Muscle layer of duodenum (tissue), 2 donors: Measurements from ENCODE around the gene GARNL3.

Source experiments
- H3K27ac ChIP-seq: one replicate; pipeline ENCODE4 v1.7.0; 2013; ENCODE audit warnings: mild to moderate bottlenecking, low read length
- H3K27me3 ChIP-seq: one replicate; pipeline ENCODE4 v1.7.0; 2013; ENCODE audit warnings: low read depth, mild to moderate bottlenecking, control low read depth, low read length
- H3K36me3 ChIP-seq, 2 donors: one replicate each; pipeline ENCODE4 v1.7.0; 2013; ENCODE audit warnings: low read length in 2 of 2, control low read depth in 1 of 2, mild to moderate bottlenecking in 1 of 2; ENCODE audit not compliant: insufficient read depth in 2 of 2, control insufficient read depth in 1 of 2
- H3K4me1 ChIP-seq, 2 donors: one replicate each; pipeline ENCODE4 v1.7.0; 2013; ENCODE audit warnings: low read length in 2 of 2, mild to moderate bottlenecking in 2 of 2, control low read depth in 1 of 2, moderate library complexity in 1 of 2; ENCODE audit not compliant: insufficient read depth in 2 of 2, control insufficient read depth in 1 of 2
- H3K4me3 ChIP-seq, 2 donors: one replicate each; pipeline ENCODE4 v1.7.0; 2013; ENCODE audit warnings: low read length in 2 of 2, low read depth in 1 of 2, mild to moderate bottlenecking in 1 of 2
- H3K9me3 ChIP-seq, 2 donors: one replicate each; pipeline ENCODE4 v1.7.0; 2013; ENCODE audit warnings: low read length in 2 of 2, control low read depth in 1 of 2, mild to moderate bottlenecking in 1 of 2; ENCODE audit not compliant: control insufficient read depth in 1 of 2
- donor health status: healthy.

Gene GARNL3

GRCh38 chr9:127280880-127281660, 16.5 kb downstream of the GARNL3 start:
- Histone ChIP-seq H3K4me1 (peaks cover 4 to 23% of the 10 kb centered on the region in 2 donors), H3K9me3 (no peaks in the 10 kb centered on the region), H3K36me3 (no peaks in the 10 kb centered on the region), H3K27me3 (no peaks in the 10 kb centered on the region), H3K4me3 (no peak overlapping the region), H3K27ac (no peak overlapping the region)

DNA sequence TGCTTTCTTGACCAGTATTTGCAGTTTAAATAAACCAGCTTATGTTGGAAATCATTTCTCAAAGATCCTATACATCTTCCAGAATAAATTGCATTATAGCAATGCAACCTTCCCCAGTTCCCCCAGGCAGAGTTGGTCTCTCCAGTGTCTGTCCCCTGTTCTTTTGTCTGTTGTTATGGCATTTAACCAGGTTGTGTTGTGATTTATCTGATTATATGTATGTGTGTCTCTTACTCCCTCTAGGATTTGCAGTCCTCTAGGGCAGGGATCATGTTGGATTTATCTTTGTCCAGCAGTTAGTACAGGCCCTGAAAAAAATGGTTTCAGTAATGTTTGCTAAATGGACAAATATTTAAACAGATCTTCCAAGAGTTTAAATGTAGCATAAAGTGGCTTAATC, 17.3 kb downstream of the GARNL3 start:
- no peaks in the 10 kb centered on the region for H3K36me3 ChIP-seq
- H3K27ac ChIP-seq: no peak overlapping the region
- no peaks in the 10 kb centered on the region for H3K9me3 ChIP-seq

GRCh38 chr9:127282611-127283010, 18.0 kb downstream of the GARNL3 start:
- peaks cover 0 to 21% of the 10 kb centered on the region in 2 donors for H3K4me1 ChIP-seq
- no peaks in the 10 kb centered on the region for H3K36me3 ChIP-seq
- no peaks in the 10 kb centered on the region for H3K27me3 ChIP-seq
- no peak overlapping the region for H3K27ac ChIP-seq
- no peak overlapping the region for H3K4me3 ChIP-seq
- no peaks in the 10 kb centered on the region for H3K9me3 ChIP-seq

More for the DNA sequence above, 17.3 kb downstream of the GARNL3 start:
- Histone ChIP-seq H3K4me3 (no peak overlapping the region), H3K4me1 (peaks cover 1 to 23% of the 10 kb centered on the region in 2 donors), H3K27me3 (no peaks in the 10 kb centered on the region)

GRCh38 chr9:127283135-127283534, 18.6 kb downstream of the GARNL3 start:
- Histone ChIP-seq H3K27ac (no peak overlapping the region), H3K27me3 (no peaks in the 10 kb centered on the region), H3K9me3 (no peaks in the 10 kb centered on the region), H3K4me1 (peaks cover 0 to 19% of the 10 kb centered on the region in 2 donors), H3K36me3 (no peaks in the 10 kb centered on the region), H3K4me3 (no peak overlapping the region)

- Histone ChIP-seq H3K4me3 (no peak overlapping the region), H3K27me3 (no peaks in the 10 kb centered on the region), H3K9me3 (no peaks in the 10 kb centered on the region), H3K27ac (no peak overlapping the region), H3K36me3 (no peaks in the 10 kb centered on the region), H3K4me1 (peaks cover 0 to 19% of the 10 kb centered on the region in 2 donors)
Measured at GRCh38 chr9:127283917-127284497, 19.4 kb downstream of the GARNL3 start.

DNA sequence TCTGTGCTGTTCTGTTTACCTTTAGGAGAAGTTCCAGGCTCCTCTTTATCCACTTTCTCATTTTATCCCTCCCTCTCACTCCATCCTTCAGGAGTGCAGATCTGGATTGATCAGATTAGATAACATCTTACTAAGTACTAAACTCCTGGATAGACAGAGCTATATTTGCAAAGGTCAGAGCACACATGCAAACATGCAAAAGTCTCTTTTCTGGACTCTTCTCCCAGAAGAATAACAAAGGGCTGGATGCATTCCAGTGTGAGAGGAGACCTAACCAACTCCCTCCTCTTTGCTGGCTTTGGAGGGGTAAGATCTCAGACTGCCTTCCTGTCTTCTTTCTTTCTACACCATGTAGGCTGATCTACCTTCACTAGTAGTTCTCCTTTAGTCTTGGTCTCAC, 21.4 kb downstream of the GARNL3 start:
- Histone ChIP-seq H3K9me3 (no peaks in the 10 kb centered on the region), H3K27ac (no peak overlapping the region), H3K4me3 (no peak overlapping the region), H3K27me3 (no peaks in the 10 kb centered on the region), H3K36me3 (no peaks in the 10 kb centered on the region), H3K4me1 (peaks cover 0 to 16% of the 10 kb centered on the region in 2 donors)

- H3K9me3 ChIP-seq: no peaks in the 10 kb centered on the region
- H3K27ac ChIP-seq: no peak overlapping the region
- H3K27me3 ChIP-seq: no peaks in the 10 kb centered on the region
- peaks cover 0 to 11% of the 10 kb centered on the region in 2 donors for H3K4me1 ChIP-seq
- no peak overlapping the region for H3K4me3 ChIP-seq
- H3K36me3 ChIP-seq: no peaks in the 10 kb centered on the region
Measured at GRCh38 chr9:127290561-127291065, 26.0 kb downstream of the GARNL3 start.

DNA sequence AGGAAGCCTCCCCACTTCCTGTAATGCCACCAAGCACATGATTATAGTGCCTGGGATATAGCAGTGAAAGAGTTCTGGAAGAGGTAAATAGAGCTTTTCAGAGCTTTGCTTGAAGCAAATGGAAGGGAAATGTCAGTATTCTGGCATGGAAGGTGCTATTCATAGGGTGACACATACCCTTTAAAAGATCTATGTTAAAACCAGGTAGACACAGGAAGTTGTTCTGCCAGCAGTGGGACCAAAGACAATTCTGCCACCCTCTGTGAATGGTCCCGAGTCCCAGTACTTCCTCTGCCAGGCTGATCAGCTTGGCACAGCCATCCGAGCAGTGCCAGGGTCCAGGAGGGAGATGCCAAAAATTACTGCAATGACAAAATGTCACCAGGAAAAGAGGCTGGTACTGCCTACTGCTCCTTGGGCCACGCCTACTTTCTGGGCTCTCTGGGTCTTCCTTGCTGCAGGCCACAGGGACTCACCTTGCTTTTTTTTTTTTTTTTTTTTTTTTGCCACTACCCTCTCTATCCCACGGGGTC, 26.7 kb downstream of the GARNL3 start:
- H3K4me3 ChIP-seq: no peak overlapping the region
- no peak overlapping the region for H3K27ac ChIP-seq
- peaks cover 0 to 11% of the 10 kb centered on the region in 2 donors for H3K4me1 ChIP-seq
- no peaks in the 10 kb centered on the region for H3K27me3 ChIP-seq
- H3K36me3 ChIP-seq: no peaks in the 10 kb centered on the region
- H3K9me3 ChIP-seq: no peaks in the 10 kb centered on the region

DNA sequence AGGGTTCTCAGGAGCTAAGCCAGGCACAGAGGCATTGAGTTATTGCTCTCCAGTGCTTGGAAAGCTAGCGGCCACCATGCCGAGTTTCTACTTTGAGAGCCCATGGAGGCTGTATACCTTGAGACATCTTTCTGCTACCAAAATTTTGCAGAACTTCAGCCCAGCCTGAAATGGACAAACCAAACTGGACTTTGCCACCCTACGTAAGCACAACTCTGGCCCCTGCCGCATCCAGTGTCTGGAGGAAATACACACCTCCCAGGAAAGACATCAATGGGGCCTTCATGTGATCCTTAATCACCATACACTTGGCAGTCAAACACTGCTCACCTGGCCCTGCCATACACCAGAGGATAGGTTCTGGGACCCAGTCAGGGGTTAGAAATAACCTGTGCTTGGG, 27.8 kb downstream of the GARNL3 start:
- Histone ChIP-seq H3K36me3 (no peaks in the 10 kb centered on the region), H3K4me1 (peaks cover 0 to 11% of the 10 kb centered on the region in 2 donors), H3K4me3 (no peak overlapping the region), H3K9me3 (no peaks in the 10 kb centered on the region), H3K27ac (no peak overlapping the region), H3K27me3 (no peaks in the 10 kb centered on the region)

DNA sequence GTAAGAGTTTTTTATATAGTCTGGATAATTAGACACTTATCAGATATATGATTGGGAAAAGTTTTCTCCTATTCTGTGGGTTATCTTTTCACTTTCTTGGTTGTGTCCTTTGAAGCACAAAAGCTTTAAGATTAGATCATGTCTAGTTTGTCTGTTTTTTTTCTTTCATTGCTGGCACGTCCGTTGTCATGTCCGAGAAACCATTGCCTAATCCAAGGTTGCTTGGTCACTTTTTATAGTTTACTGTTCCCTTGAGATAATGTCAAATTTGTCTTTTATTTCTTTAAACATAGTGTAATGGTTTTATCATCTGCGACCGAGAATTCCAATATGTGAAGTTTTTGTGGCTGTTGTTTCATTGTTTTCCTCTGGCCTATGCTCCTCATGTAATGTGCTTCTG, 28.8 kb downstream of the GARNL3 start:
- Histone ChIP-seq H3K27ac (no peak overlapping the region), H3K4me3 (no peak overlapping the region), H3K27me3 (no peaks in the 10 kb centered on the region), H3K36me3 (no peaks in the 10 kb centered on the region), H3K9me3 (no peaks in the 10 kb centered on the region), H3K4me1 (peaks cover 0 to 11% of the 10 kb centered on the region in 2 donors)

GRCh38 chr9:127293767-127294166, 29.2 kb downstream of the GARNL3 start:
- Histone ChIP-seq H3K4me1 (peaks cover 0 to 11% of the 10 kb centered on the region in 2 donors), H3K4me3 (no peak overlapping the region), H3K36me3 (no peaks in the 10 kb centered on the region), H3K9me3 (no peaks in the 10 kb centered on the region), H3K27ac (no peak overlapping the region), H3K27me3 (no peaks in the 10 kb centered on the region)
